B cell (primary cell): ENCODE results near the gene BRMS1. TPM values are rescaled to one million over a fixed set of nuclear protein-coding genes. Genes with fewer than 3 reads are reported as not detected.

ENCODE experiments used
- ATAC-seq: fragments of 200-7000 bp; cut with Tn5 transposase; one replicate; pipeline ENCODE4 v1.10.0; 2021; ENCODE audit warnings: low read depth, mild to moderate bottlenecking, moderate number of reproducible peaks, moderate library complexity
- CTCF ChIA-PET: fragments of 350-600 bp; sonication (Branson Sonifier 250); formaldehyde crosslinking; loops from one replicate; lab custom pipeline; 2021; ENCODE audit warnings: antibody characterized with exemption, inconsistent platforms; lab: Charles Lee
- POLR2A ChIA-PET: fragments of 350-600 bp; sonication (Branson Sonifier 250); formaldehyde crosslinking; loops from one replicate; lab custom pipeline; 2021; ENCODE audit warnings: antibody characterized with exemption; lab: Charles Lee
- DNase-seq: peaks from one replicate; pipeline ENCODE4 v3.0.0; 2013
- H2AFZ ChIP-seq: 2 replicates; pipeline ENCODE4 v1.6.1; 2012; ENCODE audit warnings: mild to moderate bottlenecking, low read depth, low read length; ENCODE audit not compliant: insufficient read depth, poor library complexity, severe bottlenecking
- H3K27ac ChIP-seq, 2 donors: 1 replicate in 1 of 2; 2 replicates in 1 of 2; pipeline ENCODE4 v1.5.1; 2012 to 2013; ENCODE audit warnings: low read length in 2 of 2, mild to moderate bottlenecking in 2 of 2, moderate library complexity in 1 of 2
- H3K27me3 ChIP-seq, 4 experiments: fragments of 200-600 bp in 1 of 4; sonication (generic) in 1 of 4; replicated peaks in 1 of 4; 1 replicate in 2 of 4; 2 replicates in 2 of 4; pipeline versions ENCODE4 v1.6.1 to v1.7.0; 2013 to 2016; ENCODE audit warnings: low read length in 3 of 4, mild to moderate bottlenecking in 2 of 4, mixed read lengths in 1 of 4, moderate library complexity in 1 of 4; ENCODE audit not compliant: insufficient read depth in 4 of 4, control insufficient read depth in 3 of 4; ENCODE audit errors: control extremely low read depth in 1 of 4
- H3K36me3 ChIP-seq, 2 experiments: replicated peaks in 1 of 2; 1 replicate in 1 of 2; 2 replicates in 1 of 2; pipeline versions ENCODE4 v1.6.1 to v1.7.1; 2013; ENCODE audit warnings: low read length in 1 of 2; ENCODE audit not compliant: insufficient read depth in 2 of 2, control insufficient read depth in 1 of 2; ENCODE audit errors: control extremely low read depth in 1 of 2, extremely low read depth in 1 of 2
- H3K4me1 ChIP-seq, 2 donors: fragments of 200-600 bp in 1 of 2; sonication (generic) in 1 of 2; 1 replicate in 1 of 2; 2 replicates in 1 of 2; pipeline versions ENCODE4 v1.5.1 to v1.6.1; 2013 to 2017; ENCODE audit warnings: low read length in 2 of 2; ENCODE audit not compliant: control insufficient read depth in 2 of 2, insufficient read depth in 2 of 2
- H3K4me2 ChIP-seq: replicated peaks from 2 replicates; pipeline ENCODE3; 2012; ENCODE audit warnings: mild to moderate bottlenecking, low read depth, low read length; ENCODE audit not compliant: poor library complexity, severe bottlenecking
- H3K4me3 ChIP-seq, 5 experiments: fragments of 200-600 bp in 1 of 5; sonication (generic) in 1 of 5; 1 replicate in 3 of 5; 2 replicates in 2 of 5; pipeline versions ENCODE4 v1.5.1 to v1.7.0; 2011 to 2016; ENCODE audit warnings: low read length in 4 of 5, mild to moderate bottlenecking in 4 of 5, low read depth in 2 of 5, control low read depth in 1 of 5, moderate library complexity in 1 of 5; ENCODE audit not compliant: insufficient read depth in 1 of 5; ENCODE audit errors: control extremely low read depth in 1 of 5, extremely low read depth in 1 of 5
- H3K79me2 ChIP-seq: fragments of 200-600 bp; sonication (generic); one replicate; pipeline ENCODE4 v1.6.0; 2016; ENCODE audit warnings: low read length; ENCODE audit not compliant: control insufficient read depth, insufficient read depth
- H3K9ac ChIP-seq: fragments of 200-600 bp; sonication (generic); 2 replicates; pipeline ENCODE4 v1.6.1; 2017; ENCODE audit warnings: mild to moderate bottlenecking, low read length, moderate library complexity
- H3K9me3 ChIP-seq, 3 donors: one replicate each; pipeline versions ENCODE4 v1.6.1 to v1.7.1; 2013; ENCODE audit warnings: low read length in 2 of 3; ENCODE audit not compliant: control insufficient read depth in 2 of 3, insufficient read depth in 1 of 3; ENCODE audit errors: control extremely low read depth in 1 of 3
- H4K20me1 ChIP-seq: 2 replicates; pipeline ENCODE4 v1.6.0; 2012; ENCODE audit warnings: mild to moderate bottlenecking, low read length; ENCODE audit not compliant: insufficient read depth, control insufficient read depth, poor library complexity, severe bottlenecking
- H3K27ac Mint-ChIP-seq: one replicate; pipeline ENCODE4 v1.8.0; 2021; ENCODE audit warnings: mixed read lengths
- H3K27me3 Mint-ChIP-seq: one replicate; pipeline ENCODE4 v1.8.0; 2021; ENCODE audit warnings: mixed read lengths
- H3K4me1 Mint-ChIP-seq: one replicate; pipeline ENCODE4 v1.8.0; 2021; ENCODE audit warnings: mixed read lengths
- H3K4me3 Mint-ChIP-seq: one replicate; pipeline ENCODE4 v1.8.0; 2021; ENCODE audit warnings: mixed read lengths
- H3K9me3 Mint-ChIP-seq: one replicate; pipeline ENCODE4 v1.8.0; 2022; ENCODE audit warnings: mixed read lengths; ENCODE audit not compliant: insufficient read depth
- CTCF ChIP-seq: fragments of 200-600 bp; IDR thresholded peaks from one replicate; pipeline ENCODE4 v1.8.0; 2022; ENCODE audit warnings: antibody characterized with exemption, mild to moderate bottlenecking
- EZH2 ChIP-seq: IDR thresholded peaks from 2 replicates; pipeline ENCODE4 v1.6.1; 2012; ENCODE audit warnings: borderline replicate concordance, low read depth, mild to moderate bottlenecking, moderate library complexity, low read length; ENCODE audit not compliant: insufficient read depth, poor library complexity, severe bottlenecking
- WGBS: methylation state at CpG from one replicate; pipeline ENCODE4 v1.1.5; 2013; ENCODE audit warnings: missing lambda C conversion rate; ENCODE audit not compliant: insufficient coverage; 5-methylcytosine and 5-hydroxymethylcytosine counted together
- intact Hi-C: fragments of 100-400 bp; cut with micrococcal nuclease; formaldehyde crosslinking; loops from one replicate; pipeline ENCODE4 v1.10.0; 2022
- polyA plus RNA-seq: library from polyadenylated mRNA; depleted of rRNA; stranded (reverse); fragments of >200 nt; gene quantifications from 2 replicates; pipeline ENCODE4 v1.2.3, GENCODE V29; 2012
- total RNA-seq, 2 donors: library from RNA; stranded (reverse); fragments of 120-200 nt in 1 of 2; gene quantifications; 1 replicate in 1 of 2; 2 replicates in 1 of 2; pipeline versions ENCODE4 v1.2.3 to v1.2.4, GENCODE V29; 2013 to 2022

Gene BRMS1
- total and polyA plus RNA-seq, 2 donors (not counting 1 experiment from before 2014, with no cell fraction given), result 51.2 to 58.3 TPM

GRCh38 chr11:66297610-66298009 lies 47.3 kb downstream of the BRMS1 start:
- peaks cover 0 to under 1% (median 0%) of the 10 kb centered on the region in 3 donors for H3K9me3 ChIP-seq
- ChIA-PET CTCF (interaction anchor here (1.1 kb wide), 1 partner anchor 14 kb away, joined by 8 read pairs; no protein-coding TSS in a partner anchor), POLR2A (no interaction called here)
- H3K4me3 ChIP-seq, result no peak overlapping the region
- Mint-ChIP-seq H3K27ac (no peak overlapping the region), H3K27me3 (peaks cover 19% of the 10 kb centered on the region), H3K4me3 (no peak overlapping the region), H3K9me3 (no peaks in the 10 kb centered on the region), H3K4me1 (peaks cover 4% of the 10 kb centered on the region)
- intact Hi-C loops, result no loop called here
- 81% methylated on average over 7 of the region's 8 CpGs for WGBS
- no peak overlapping the region for H3K4me2 ChIP-seq
- no peak for TF ChIP-seq EZH2
- TF ChIP-seq CTCF, result no peak
- H3K9ac ChIP-seq, result no peak overlapping the region
- H3K4me1 ChIP-seq, result peaks cover 2 to 3% of the 10 kb centered on the region in 2 donors
- DNase-seq, result no peak
- H3K36me3 ChIP-seq, result no peaks in the 10 kb centered on the region
- no peaks in the 10 kb centered on the region for H3K79me2 ChIP-seq
- H3K27me3 ChIP-seq, result peaks cover 0 to 13% (median 6%) of the 10 kb centered on the region in 4 experiments
- no peak for ATAC-seq
- H2AFZ ChIP-seq, result no peak overlapping the region
- no peak overlapping the region for H3K27ac ChIP-seq
- no peaks in the 10 kb centered on the region for H4K20me1 ChIP-seq

- POLR2A ChIA-PET, result no interaction called here
- Histone ChIP-seq H3K36me3 (no peaks in the 10 kb centered on the region), H3K9me3 (peaks cover 0 to 4% (median 0%) of the 10 kb centered on the region in 3 donors), H3K4me1 (peaks cover 18 to 21% of the 10 kb centered on the region in 2 donors), H3K4me3 (no peak overlapping the region), H2AFZ (no peak overlapping the region), H3K27ac (no peak overlapping the region), H4K20me1 (no peaks in the 10 kb centered on the region), H3K9ac (no peak overlapping the region), H3K4me2 (no peak overlapping the region), H3K27me3 (peaks cover 2 to 33% (median 15%) of the 10 kb centered on the region in 4 experiments), H3K79me2 (no peaks in the 10 kb centered on the region)
- no peak overlapping the region for H3K4me3 Mint-ChIP-seq
- H3K4me1 Mint-ChIP-seq, result peaks cover 15% of the 10 kb centered on the region
- no peak for ATAC-seq
- no peak for TF ChIP-seq EZH2
- TF ChIP-seq CTCF, result no peak
- CTCF ChIA-PET, result interaction anchor here (0.6 to 2.1 kb wide), 2 partner anchors 17 to 831 kb away, joined by 3 to 8 read pairs; no protein-coding TSS in a partner anchor
- no peak overlapping the region for H3K27ac Mint-ChIP-seq
- no peaks in the 10 kb centered on the region for H3K9me3 Mint-ChIP-seq
- DNase-seq, result peak; percentile 26
- 83% methylated on average over 119 of the region's 123 CpGs for WGBS
- intact Hi-C loops, result no loop called here
- peaks cover 18% of the 10 kb centered on the region for H3K27me3 Mint-ChIP-seq
Measured at GRCh38 chr11:66294626-66295620, 50.0 kb downstream of the BRMS1 start.
